HG03457 (cell line): ENCODE measurements around the gene RCAN2.

Experiments used
- ATAC-seq: cut with Tn5 transposase; IDR thresholded peaks from one replicate; pipeline ENCODE4 v1.9.1; 2021; ENCODE audit warnings: moderate number of reproducible peaks; ENCODE audit not compliant: unreplicated experiment

RCAN2 gene

DNA sequence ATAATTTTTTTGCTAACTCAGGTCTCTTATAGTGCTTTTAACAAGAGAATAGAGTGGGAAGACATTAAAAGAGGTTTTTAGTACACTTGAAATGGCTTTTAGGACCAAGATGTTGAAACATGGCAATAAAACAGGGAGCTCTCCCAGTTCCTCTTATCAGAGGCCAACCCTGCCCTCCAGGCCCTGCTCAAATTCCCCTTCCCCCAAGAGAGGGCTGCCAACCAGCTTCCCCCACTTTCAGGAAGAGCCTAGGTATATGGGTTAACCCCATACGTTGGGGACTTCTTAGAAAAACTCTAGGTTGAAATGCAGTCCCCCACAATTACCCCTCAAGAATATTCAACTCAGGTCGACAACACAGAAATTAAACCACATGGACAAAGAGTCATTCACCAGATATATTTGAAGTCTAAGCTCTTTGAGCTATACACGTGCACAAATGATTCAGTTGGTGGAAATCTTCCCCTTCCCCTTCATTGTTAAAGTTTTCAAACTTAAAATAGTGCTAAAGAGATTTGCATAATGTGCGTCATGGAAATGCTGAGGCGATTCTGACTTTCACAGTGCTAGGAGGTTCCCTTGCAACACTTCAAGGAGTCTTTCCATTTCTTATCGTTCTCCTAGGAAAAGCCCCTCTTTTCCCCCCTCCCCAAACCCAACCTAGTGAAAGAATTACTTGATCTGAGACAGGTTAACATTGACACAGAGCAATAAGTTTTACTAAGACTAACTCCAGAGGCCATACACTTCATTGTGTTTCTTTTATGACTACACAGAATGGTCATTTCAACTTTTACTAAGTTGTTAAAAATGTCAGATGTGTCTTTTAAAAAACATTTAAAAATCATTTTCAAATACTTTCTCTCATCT is 270.7 kb downstream of the RCAN2 start:
- ATAC-seq = peak; percentile 61

DNA sequence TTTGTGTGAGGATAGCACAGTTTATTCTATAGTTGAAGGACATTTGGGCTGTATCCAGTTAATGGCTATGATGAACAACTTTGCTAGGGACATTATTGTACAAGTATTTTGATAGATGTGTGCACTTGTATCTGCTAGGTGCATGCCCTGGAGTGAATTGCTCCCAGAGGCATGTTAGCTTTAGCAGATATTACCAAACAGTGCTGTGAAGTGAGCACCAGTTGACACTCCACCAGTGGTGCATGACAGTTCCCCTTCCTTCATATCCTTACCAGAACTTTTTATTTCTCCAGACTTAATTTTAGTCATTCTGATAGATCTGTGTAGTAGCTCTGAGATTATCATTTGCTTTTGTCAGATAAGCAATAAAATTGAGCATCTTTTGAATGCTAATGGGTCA is 271.6 kb downstream of the RCAN2 start:
- ATAC-seq = no peak

DNA sequence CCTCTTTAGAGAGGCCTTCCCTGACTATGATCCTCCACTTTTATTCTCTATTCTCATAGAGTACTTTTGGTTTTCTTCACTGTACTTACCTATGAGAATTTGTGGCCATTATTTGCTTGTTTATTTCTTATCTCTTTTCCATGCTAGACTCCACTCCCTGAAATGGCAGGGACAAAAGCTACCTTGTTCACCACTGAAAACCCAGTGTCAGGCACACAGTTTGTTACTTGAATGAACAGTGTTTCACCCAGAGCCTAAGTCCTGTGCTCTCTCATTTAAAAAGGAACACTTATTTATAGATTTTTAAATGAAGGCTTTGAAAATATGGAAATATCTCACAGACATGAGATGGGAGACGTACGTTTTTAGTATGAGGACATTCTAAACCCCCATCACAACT is 272.8 kb downstream of the RCAN2 start:
- ATAC-seq = no peak

DNA sequence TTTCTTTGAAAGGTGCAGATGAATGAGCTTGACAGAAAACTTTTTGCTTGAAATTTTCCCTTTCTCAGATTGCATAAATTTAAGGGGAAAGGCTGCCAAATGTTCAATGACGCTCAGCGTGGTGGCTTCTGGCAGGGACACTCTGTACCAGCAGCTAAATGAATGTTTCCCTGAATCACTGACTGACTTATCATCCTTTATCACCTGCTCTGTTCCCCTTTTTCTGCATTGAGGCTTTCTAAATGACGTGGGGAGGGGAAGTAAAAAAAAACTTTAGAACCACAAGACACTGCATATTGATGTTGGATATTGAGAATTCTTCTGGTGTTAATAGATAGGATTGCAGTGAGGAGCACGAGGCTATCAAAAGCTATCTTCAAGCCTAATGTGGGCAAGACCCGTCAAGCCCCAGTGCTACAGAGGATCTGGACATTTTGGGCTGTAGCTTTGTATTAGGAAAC is 273.5 kb downstream of the RCAN2 start:
- ATAC-seq = peak; percentile 49

DNA sequence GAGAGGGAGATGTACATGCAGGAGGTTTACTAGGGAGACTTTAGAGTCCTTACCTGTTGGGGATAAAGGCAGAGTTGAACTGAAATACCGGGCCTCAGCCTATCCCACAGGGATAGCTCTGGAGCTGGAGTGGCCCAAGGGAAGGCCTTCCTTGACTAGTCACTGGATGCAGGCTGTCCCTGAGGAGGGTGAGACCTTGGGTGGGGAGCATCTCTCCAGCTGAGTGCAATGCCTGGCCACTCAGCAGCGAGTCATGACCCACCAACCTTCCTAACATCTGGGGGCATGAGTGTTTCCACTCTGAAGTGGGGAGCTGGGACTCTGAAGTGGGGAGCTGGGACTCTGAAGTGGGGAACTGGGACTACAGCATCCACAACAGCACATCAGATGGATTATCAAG is 274.4 kb downstream of the RCAN2 start:
- no peak for ATAC-seq

DNA sequence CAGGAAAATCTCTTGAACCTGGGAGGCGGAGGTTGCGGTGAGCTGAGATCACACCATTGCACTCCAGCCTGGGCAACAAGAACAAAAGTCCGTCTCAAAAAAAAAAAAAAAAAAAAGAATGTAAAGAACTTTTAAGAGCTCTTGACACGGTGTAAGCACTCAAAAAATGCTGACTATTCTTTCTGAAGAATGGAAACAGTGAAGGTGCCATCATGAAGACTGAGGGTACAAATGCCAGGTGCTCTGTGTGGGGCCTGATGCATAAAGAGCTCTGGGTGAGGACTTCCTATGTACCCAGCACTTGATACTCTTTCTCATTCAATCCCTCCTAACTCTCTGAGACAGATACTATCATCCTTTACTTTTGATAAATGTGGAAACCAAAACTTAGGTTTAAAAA is 275.5 kb downstream of the RCAN2 start:
- no peak for ATAC-seq

DNA sequence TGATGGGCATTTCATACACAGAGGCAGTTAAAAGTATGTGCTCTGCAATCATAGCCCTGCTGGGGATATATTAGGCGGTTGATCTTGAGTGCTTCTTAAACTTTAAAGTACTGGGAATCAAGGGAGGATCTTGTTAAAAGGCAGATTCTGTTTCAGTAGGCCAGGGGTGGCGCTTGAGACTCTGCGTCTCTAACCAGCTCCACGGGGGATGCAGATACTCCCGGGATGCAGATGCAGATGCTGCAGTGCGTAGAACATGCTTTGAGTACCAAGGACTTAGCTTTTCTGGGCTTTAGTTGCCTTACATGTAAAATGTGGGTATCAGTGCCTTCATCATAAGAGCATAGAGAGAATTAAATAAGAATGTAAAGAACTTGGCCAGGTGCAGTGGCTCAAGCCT is 276.0 kb downstream of the RCAN2 start:
- ATAC-seq = no peak

DNA sequence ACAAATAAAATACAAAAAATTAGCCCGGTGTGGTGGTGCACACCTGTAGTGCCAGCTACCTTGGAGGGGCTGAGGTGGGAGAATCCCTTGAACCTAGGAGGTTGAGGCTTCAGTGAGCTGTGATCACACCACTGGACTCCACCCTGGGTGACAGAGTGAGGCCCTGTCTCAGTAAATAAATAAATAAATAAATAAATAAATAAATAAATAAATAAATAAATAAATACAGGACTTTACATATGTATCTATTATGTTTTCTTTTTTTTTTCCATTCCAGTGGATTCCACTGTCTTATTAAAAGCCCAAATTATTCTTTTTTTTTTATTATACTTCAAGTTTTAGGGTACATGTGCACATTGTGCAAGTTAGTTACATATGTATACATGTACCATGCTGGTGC is 279.3 kb downstream of the RCAN2 start:
- ATAC-seq = no peak

DNA sequence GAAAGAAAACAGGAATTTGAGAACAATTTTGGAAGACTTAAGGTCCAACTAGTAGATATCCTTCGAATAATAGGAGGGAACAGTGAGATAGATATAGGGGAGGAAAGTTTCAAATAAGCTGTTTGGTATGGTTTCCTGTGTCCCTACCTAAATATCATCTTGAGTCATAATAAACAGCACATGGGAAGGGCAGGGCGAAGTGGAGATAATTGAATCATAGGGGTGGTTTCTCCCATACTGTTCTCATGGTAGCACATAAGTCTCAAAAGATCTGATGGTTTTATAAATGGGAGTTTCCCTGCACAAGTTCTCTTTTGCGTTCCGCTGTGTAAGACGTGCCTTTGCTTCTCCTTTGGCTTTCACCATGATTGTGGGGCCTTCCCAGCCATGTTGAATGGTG is 281.0 kb downstream of the RCAN2 start:
- ATAC-seq = no peak

DNA sequence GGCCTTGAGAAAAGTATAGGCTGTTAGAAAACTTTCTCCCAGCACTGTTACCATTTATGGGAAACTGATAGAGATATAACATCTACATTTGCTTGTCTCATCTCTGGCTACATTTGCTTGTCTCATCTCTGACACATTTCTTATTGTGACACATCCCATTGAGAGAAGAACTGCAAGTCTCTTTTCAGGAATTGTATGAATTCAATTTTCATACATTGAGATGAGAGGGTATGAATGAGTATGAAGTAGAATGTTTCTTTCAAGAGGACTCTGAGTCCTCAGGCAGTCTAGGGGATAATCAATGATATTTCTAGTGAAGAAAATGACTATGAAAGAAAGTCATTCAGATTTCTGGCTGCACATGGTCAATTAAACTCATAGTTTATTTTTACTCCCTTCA is 282.9 kb downstream of the RCAN2 start:
- no peak for ATAC-seq

DNA sequence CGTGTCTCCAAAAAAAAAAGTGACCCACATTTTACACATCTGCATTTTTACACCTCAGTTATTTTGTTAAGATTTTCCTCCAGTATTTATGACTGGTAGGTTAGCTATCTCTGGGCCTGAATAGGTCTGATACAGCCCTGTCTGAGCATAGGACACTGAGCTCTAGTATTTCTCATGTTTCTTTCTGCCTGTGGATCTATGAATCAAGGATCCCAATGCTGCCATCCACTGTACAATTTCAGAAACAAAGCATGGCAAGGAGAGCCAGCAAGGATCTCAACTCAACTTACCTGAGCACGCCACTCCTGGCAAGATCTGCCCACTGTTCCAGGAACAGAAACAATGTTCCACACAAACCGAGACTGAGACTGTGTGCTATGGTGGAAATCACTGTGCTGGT is 284.1 kb downstream of the RCAN2 start:
- no peak for ATAC-seq

DNA sequence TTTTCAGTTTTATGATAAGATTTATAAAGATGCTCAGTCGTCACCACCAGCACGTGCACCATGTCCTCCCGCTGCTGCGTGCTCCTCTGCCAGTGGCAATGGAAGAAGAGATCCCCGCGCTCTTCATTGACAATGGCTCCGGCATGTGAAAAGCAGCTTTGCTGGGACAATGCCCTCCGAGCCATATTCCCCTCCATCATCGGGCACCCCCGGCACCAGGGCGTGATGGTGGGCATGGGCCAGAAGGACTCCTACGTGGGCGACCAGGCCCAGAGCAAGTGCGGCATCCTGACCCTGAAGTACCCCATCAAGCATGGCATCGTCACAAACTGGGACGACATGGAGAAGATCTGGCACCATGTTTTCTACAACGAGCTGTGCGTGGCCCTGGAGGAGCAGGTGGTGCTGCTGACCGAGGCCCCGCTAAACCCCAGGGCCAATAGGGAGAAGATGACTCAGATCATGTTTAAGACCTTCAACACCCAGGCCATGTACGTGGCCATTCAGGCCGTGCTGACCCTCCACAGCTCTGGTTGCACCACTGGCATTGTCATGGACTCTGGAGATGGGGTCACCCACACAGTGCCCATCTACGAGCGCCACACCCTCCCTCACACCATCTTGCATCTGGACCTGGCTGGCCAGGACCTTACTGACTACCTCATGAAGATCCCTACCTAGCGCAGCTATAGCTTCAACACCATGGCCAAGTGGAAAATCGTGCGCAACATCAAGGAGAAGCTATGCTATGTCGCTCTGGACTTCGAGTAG is 286.2 kb downstream of the RCAN2 start:
- no peak for ATAC-seq

DNA sequence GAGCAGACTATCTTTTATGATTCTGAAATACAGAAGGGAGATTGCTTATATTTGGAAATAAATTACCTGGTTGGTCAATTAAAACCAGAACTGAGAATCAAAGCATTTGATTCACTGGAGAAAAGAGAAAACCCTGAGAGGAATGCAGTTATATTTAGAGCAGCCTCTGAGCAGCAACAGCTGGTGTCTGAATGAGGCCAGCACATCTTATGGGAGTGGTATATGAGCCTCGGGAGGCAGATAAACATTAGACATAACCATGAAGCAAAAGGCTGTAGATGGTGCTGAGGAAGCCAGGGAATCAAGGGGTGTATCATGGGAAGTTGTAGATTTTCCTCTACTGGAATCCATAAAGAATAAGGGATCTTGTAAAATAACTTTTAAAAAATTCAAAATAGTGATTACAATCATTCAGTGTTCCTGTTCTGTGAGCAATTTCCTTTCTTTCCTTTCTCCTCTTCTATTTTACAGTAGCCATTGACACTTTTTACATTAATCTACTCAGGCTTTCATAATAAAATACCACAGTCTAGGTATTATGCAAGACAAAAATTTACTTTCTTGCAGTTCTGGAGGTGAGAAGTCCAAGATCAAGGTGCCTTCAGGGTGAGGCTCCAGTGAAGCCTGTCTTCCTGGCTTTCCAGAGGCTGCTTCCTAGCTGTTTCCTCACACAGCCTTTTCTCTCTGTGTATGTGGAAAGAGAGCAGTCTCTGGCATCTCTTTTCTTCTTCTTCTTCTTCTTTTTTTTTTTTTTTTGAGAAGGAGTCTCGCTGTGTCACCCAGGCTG is 287.7 kb downstream of the RCAN2 start:
- no peak for ATAC-seq

DNA sequence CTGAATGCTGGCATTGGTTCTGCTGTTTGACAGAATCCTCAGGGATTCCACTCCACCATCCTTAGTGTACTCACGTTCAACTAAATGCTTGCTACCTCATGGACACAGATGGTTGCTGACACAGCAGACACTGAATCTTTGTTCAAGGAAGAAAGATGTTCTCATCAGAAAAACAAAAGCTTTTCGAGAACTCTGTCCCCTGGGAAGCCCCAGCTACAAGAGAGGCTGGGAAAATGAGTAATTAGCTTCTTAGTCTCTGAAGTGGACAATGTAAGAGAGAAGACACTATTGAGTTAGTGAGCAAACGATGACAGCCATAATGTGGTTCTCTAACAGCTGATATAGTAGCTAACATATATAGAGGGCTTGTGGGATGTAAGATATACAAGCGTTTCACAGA is 289.5 kb downstream of the RCAN2 start:
- ATAC-seq = no peak

DNA sequence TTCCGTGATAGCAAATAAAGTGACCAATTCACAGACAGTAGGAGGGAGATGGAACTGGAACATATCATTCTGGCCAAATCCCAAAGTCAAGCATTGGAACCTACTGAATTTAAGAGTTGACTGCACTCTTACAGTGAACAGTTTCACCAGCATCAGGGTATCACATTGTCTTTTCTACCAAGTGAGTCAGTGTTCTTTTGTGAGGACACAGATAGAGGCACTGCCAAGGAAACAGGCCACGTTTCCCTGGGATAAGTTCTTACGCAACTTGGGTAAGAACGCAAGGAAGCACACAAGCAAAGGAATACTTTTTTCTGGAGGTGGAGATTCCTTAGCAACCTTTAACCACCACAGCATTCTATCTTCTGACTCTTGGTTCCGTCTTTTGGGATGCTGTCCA is 291.9 kb downstream of the RCAN2 start:
- no peak for ATAC-seq

DNA sequence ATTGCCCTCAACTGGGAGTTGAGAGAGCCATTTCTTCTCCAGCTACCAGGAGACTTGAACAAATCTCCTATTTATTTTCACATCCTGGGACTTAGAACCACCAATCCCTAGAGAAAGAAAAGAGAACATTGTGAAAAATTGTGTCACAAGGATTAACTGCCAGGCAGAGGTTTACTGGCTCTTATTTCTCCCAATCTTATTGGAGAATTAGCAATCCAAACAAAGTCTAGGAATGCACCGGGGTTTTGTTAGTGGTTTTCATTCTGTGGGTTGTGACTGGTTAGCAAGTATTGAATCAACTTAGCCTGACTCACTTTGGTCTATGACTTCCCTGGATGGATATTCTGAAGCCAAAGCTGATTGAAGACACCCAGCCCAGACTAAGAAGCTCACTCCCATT is 299.3 kb downstream of the RCAN2 start:
- no peak for ATAC-seq

DNA sequence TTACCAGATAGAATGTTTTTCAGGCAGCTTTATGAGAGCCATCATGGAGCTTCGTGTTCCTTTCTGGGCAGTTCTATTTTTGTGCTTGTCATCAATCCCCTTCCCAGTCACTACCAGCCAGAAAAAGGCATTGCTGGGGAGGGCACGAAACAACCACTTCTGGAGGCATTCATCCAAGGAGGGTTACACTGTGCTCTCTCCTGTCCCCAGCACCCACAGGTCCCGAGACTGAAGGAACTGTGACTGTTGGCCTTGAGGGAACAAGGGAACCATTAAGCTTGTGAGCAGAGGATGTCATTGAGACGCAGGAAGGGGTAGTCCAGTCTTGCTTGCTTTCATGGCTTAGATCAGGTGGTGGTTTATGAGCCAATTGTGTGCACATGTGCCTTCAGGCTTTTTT is 300.4 kb downstream of the RCAN2 start:
- no peak for ATAC-seq

DNA sequence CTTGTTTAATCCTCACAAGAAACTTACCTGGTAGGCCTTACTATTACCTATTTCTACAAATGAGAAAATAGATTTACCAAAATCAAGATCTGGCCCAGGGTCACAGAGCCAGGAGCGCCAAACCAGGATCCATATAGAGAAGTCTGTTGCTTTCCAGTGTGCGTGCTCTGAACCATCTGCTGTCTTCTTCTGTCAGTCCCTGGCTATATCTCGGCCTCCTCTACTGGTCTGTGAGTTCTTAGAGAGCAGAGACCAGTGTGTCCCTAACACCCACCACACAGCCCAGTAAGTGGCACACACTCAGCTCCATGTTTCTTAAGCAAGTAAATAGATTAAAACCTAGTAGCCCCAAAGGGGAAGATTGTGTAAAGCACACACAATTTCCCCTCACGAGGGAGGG is 301.5 kb downstream of the RCAN2 start:
- ATAC-seq = no peak

DNA sequence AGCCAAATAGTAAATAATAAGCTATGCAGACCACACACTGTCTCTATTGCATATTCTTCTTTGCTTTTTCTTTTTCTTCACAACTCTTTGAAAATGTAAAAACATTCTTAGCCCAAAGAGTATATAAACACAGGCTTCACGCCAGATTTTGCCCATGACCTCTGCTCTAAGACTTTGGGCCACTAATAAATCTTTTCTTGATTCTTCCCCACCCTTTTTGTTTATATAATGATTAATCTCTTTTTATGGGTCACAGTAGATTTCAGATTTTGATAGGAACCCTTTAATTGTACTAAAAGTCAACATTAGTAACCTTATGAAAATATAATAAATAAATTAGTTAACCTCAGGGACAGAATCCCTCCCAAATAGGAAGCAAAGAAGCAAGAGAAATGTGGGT is 304.7 kb downstream of the RCAN2 start:
- no peak for ATAC-seq

DNA sequence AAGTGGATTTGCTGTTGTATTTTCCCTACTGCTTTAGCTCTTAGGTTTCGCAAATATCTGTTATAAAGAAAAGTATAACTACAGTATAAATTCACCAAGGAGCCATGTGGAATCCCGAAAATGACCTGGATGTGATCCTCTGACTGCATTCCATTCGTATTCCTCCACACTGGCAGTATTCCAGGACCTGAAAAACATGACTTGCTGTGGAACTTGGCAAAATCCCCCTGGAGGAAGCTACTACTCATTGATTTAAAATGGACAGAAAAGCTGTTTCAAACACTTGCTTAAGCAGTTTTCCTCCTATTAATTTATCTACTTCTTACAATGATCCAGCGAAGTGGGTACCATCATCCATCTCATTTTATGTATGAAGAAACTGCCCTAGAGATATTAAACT is 307.1 kb downstream of the RCAN2 start:
- no peak for ATAC-seq

DNA sequence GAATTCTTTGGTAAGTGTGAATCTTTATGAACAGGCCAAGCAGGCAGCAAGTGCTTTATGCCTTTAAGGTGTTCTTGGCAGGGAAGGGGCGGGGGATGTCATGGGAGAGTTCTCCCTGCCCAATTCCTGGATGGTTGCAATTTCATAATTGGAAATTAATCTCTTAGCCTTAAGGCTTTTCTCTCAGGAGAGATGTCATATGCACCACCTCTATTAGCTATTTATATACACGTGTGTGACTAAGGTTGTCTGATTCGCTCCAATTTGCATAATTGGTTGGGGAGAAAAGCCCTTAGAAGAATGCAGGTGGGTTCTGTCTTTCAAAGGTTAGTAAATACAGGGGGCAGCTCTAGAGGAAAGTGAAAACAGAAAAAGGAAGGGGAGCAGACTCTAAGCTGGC is 315.3 kb downstream of the RCAN2 start:
- no peak for ATAC-seq

DNA sequence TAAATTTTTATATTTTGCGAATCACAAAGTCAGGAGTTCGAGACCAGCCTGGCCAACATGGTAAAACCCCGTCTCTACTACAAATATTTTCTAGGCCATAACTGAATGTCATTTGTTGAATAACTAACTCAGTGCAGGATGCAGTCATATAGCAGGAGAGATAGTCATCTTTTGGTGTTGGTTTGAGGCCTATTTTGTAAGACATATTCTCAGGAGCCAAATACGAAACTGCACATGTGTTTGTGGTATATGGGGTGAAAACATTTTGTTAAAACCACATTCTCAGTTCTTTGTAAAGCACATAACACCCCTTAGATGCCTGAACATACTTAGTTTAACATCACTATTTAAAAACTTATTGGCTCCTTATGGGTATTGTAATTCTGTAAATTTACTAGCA is 315.8 kb downstream of the RCAN2 start:
- peak; percentile 70 for ATAC-seq
